Measurements from ENCODE around the gene NDUFS7. TPM values are rescaled to one million over a fixed set of nuclear protein-coding genes. Genes with fewer than 3 reads are reported as not detected.

The NDUFS7 gene
- 60.6 and 68.3 TPM in 2 replicates for total RNA-seq

GRCh38 chr19:1383312-1384084, at the start of gene NDUFS7:
TSS of gene NDUFS7 (plus strand) at chr19:1383907. CDS start at chr19:1383927, 20 bp downstream.

GRCh38 chr19:1401138-1401888, 17.6 kb downstream of the NDUFS7 start, which contains the start of gene GAMT:
TSS of gene GAMT (minus strand) at chr19:1401542. CDS start at chr19:1401476, 66 bp downstream.

GRCh38 chr19:1407528-1408299, 24.0 kb downstream of the NDUFS7 start, which contains the start of gene DAZAP1:
TSS of gene DAZAP1 (plus strand) at chr19:1407586. CDS start at chr19:1407774, 188 bp downstream.

GRCh38 chr19:1438035-1438932, 54.6 kb downstream of the NDUFS7 start, which contains the start of gene RPS15:
TSS of gene RPS15 (plus strand) at chr19:1438396. CDS start at chr19:1438426, 30 bp downstream.

Other genes starting within 250 kb of the NDUFS7 start
- gene SBNO2, start 209.6 kb upstream of the NDUFS7 start, total RNA-seq: 29.0 and 60.5 TPM in 2 replicates
- gene STK11, start 178.1 kb upstream of the NDUFS7 start, total RNA-seq: 87.0 and 87.3 TPM in 2 replicates
- gene CBARP, start 145.9 kb upstream of the NDUFS7 start, total RNA-seq: 0.81 and 3.0 TPM in 2 replicates
- gene ATP5F1D, start 142.2 kb upstream of the NDUFS7 start, total RNA-seq: 31.1 and 39.6 TPM in 2 replicates
- 9.9 and 15.6 TPM in 2 replicates for gene MIDN, start 135.3 kb upstream of the NDUFS7 start, total RNA-seq
- 65.4 and 95.7 TPM in 2 replicates for gene CIRBP, start 114.6 kb upstream of the NDUFS7 start, total RNA-seq
- gene FAM174C, start 108.4 kb upstream of the NDUFS7 start, total RNA-seq: 13.4 and 18.3 TPM in 2 replicates
- 0.19 TPM in 1 of 2 replicates, not detected in the other for gene EFNA2, start 98.0 kb upstream of the NDUFS7 start, total RNA-seq
- 10.0 and 11.2 TPM in 2 replicates for gene GAMT, start 17.6 kb downstream of the NDUFS7 start, total RNA-seq
- gene DAZAP1, start 23.7 kb downstream of the NDUFS7 start, total RNA-seq: 61.4 and 81.4 TPM in 2 replicates
- 323 and 507 TPM in 2 replicates for gene RPS15, start 54.5 kb downstream of the NDUFS7 start, total RNA-seq
- gene APC2, start 66.2 kb downstream of the NDUFS7 start, total RNA-seq: under 0.01 and 0.06 TPM in 2 replicates
- 12.3 and 21.6 TPM in 2 replicates for gene C19orf25, start 95.3 kb downstream of the NDUFS7 start, total RNA-seq
- gene PCSK4, start 106.4 kb downstream of the NDUFS7 start, total RNA-seq: 0.32 and 1.4 TPM in 2 replicates
- gene REEP6, start 107.3 kb downstream of the NDUFS7 start, total RNA-seq: 0.38 and 1.5 TPM in 2 replicates
- gene ADAMTSL5, start 129.1 kb downstream of the NDUFS7 start, total RNA-seq: 0.06 TPM in 1 of 2 replicates, not detected in the other
- not detected in 2 replicates for gene PLK5, start 140.2 kb downstream of the NDUFS7 start, total RNA-seq
- 52.5 and 71.4 TPM in 2 replicates for gene MEX3D, start 184.4 kb downstream of the NDUFS7 start, total RNA-seq
- 81.1 and 156 TPM in 2 replicates for gene MBD3, start 209.0 kb downstream of the NDUFS7 start, total RNA-seq
- 78.5 and 110 TPM in 2 replicates for gene UQCR11, start 221.6 kb downstream of the NDUFS7 start, total RNA-seq

Measured in bladder microvascular endothelial cell (primary cell).